GM23248 (cell line): Measurements from ENCODE around the gene ZNF236.

Experiments used
- EZH2 ChIP-seq: fragments of 200-600 bp; sonication (generic); IDR thresholded peaks from 2 replicates; pipeline ENCODE4 v1.6.1; 2018; ENCODE audit warnings: antibody characterized with exemption, mild to moderate bottlenecking; ENCODE audit not compliant: insufficient read depth, poor library complexity, severe bottlenecking
- EZH2phosphoT487 ChIP-seq: fragments of 200-600 bp; sonication (generic); IDR thresholded peaks from 2 replicates; pipeline ENCODE4 v1.6.1; 2018; ENCODE audit warnings: antibody characterized with exemption, moderate library complexity, mild to moderate bottlenecking, low read depth; ENCODE audit not compliant: insufficient read depth

DNA sequence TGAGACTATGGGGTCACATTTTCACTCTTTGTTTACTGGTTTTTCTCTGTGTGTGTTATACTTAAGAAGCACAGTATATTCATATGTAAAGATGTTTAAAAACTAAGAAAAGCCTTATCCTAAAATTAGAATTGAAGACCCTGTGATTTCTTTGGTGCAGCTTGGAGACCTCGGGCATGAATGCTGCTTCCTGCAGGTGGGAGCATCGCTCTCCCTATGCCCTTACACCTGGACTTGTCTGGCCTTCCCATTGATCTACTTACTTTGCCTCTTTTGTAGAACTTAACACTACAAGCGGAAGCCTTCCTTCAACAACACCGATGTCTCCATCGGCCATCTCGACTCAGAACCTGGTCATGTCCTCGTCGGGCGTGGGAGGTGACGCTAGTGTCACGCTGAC, 114.5 kb downstream of the ZNF236 start:
- TF ChIP-seq EZH2 = no peak
- TF ChIP-seq EZH2phosphoT487 = no peak
